Stomach (tissue), 9 donors: ENCODE measurements around the gene ALPP. TPM values are rescaled to one million over a fixed set of nuclear protein-coding genes. Genes with fewer than 3 reads are reported as not detected.

Experiments used
- DNase-seq, 2 donors: peaks; one replicate each; pipeline versions ENCODE4 v3.0.0 to v3.0.0-alpha.2; 2013 to 2019
- H3K27ac ChIP-seq, 5 donors: fragments of 200-600 bp in 4 of 5; sonication (generic) in 4 of 5; one replicate each; pipeline ENCODE4 v1.5.1; 2013 to 2019; ENCODE audit warnings: mild to moderate bottlenecking in 1 of 5, moderate library complexity in 1 of 5
- H3K27me3 ChIP-seq, 3 donors: fragments of 200-600 bp; sonication (generic); one replicate each; pipeline ENCODE4 v1.5.1; 2017 to 2019; ENCODE audit warnings: mixed run types in 1 of 3
- H3K36me3 ChIP-seq, 4 donors: fragments of 200-600 bp; sonication (generic); 1 replicate in 3 of 4; 2 replicates in 1 of 4; pipeline ENCODE4 v1.5.1; 2016 to 2019
- H3K4me1 ChIP-seq, 4 donors: fragments of 200-600 bp; sonication (generic); one replicate each; pipeline ENCODE4 v1.5.1; 2016 to 2019
- H3K4me3 ChIP-seq, 4 donors: fragments of 200-600 bp; sonication (generic) in 3 of 4; one replicate each; pipeline ENCODE4 v1.5.1; 2016 to 2019; ENCODE audit warnings: mild to moderate bottlenecking in 1 of 4
- H3K9me3 ChIP-seq, 4 donors: fragments of 200-600 bp; sonication (generic); one replicate each; pipeline ENCODE4 v1.5.1; 2016 to 2019
- CTCF ChIP-seq, 7 experiments: fragments of 450-650 bp in 4 of 7; fragments of 200-600 bp in 3 of 7; sonication (generic) in 3 of 7; IDR thresholded peaks; one replicate each; pipeline ENCODE4 v1.5.1; 2016 to 2019; ENCODE audit warnings: antibody characterized with exemption in 7 of 7, control low read depth in 2 of 7, mild to moderate bottlenecking in 1 of 7
- EP300 ChIP-seq: sonication (generic); formaldehyde crosslinking; IDR thresholded peaks from one replicate; pipeline ENCODE4 v1.6.1; 2017; ENCODE audit warnings: antibody characterized with exemption
- POLR2A ChIP-seq, 4 donors: fragments of 450-650 bp; IDR thresholded peaks; one replicate each; pipeline ENCODE4 v1.6.1; 2016; ENCODE audit warnings: antibody characterized with exemption in 4 of 4, control low read depth in 2 of 4, mild to moderate bottlenecking in 1 of 4, moderate library complexity in 1 of 4
- POLR2AphosphoS5 ChIP-seq, 3 donors: sonication (generic); formaldehyde crosslinking; IDR thresholded peaks; one replicate each; pipeline ENCODE4 v1.6.1; 2016; ENCODE audit warnings: antibody characterized with exemption in 3 of 3
- whole genome bisulfite sequencing, 5 donors: extraction: QIAGEN DNeasy Blood & Tissue Kit in 3 of 5; methylation state at CpG; one replicate each; pipeline versions ENCODE4 v1.1.5 to v1.1.7; 2013 to 2018; 5-methylcytosine and 5-hydroxymethylcytosine counted together
- intact Hi-C: fragments of 100-400 bp; cut with DNase I; formaldehyde crosslinking; loops from one replicate; pipeline ENCODE4 v1.15.1; 2023; ENCODE audit warnings: low total_unique reads
- polyA plus RNA-seq, 3 donors: library from polyadenylated mRNA; stranded (reverse); fragments of 200-250 nt; gene quantifications; one replicate each; pipeline ENCODE4 v1.2.3, GENCODE V29; 2013
- total RNA-seq, 5 donors: library from RNA; depleted of rRNA; stranded (reverse); fragments of >200 nt; gene quantifications; one replicate each; pipeline versions ENCODE4 v1.1.0 to v1.2.3, GENCODE V29; 2014 to 2016
- donor health status: healthy with polysubstance abuse.
- donor health status: Bipolar disorder and iron deficiency.
- donor health status: healthy.

ALPP gene
- total and polyA plus RNA-seq, 8 donors, result not detected

- Histone ChIP-seq H3K4me1 (no peaks in the 10 kb centered on the region), H3K9me3 (peaks cover 0 to 6% (median 0%) of the 10 kb centered on the region in 4 donors), H3K27ac (no peak overlapping the region), H3K36me3 (peaks cover 0 to 22% (median 7%) of the 10 kb centered on the region in 4 donors), H3K4me3 (no peak overlapping the region), H3K27me3 (no peaks in the 10 kb centered on the region)
- no peak for TF ChIP-seq CTCF (IDR thresholded peaks at IDR 0.05)
- TF ChIP-seq POLR2AphosphoS5 (IDR thresholded peaks at IDR 0.05), result no peak
- no peak for TF ChIP-seq EP300
- TF ChIP-seq POLR2A (IDR thresholded peaks at IDR 0.05), result no peak
- 86 to 96% (median 94%) methylated on average over 4 of the region's 4 CpGs for WGBS, 5 donors
- intact Hi-C loops, result no loop called here
- no peak for DNase-seq
Observed at GRCh38 chr2:232341739-232342126, 36.8 kb upstream of the ALPP start.

- DNase-seq, result no peak
- Histone ChIP-seq H3K4me1 (no peaks in the 10 kb centered on the region), H3K4me3 (no peak overlapping the region), H3K36me3 (peaks cover 0 to 13% (median 0%) of the 10 kb centered on the region in 4 donors), H3K9me3 (peaks cover 0 to 8% (median 3%) of the 10 kb centered on the region in 4 donors), H3K27me3 (no peaks in the 10 kb centered on the region), H3K27ac (no peak overlapping the region)
- TF ChIP-seq POLR2AphosphoS5 (IDR thresholded peaks at IDR 0.05) (no peak), CTCF (IDR thresholded peaks at IDR 0.05) (no peak), EP300 (no peak), POLR2A (IDR thresholded peaks at IDR 0.05) (no peak)
- WGBS, 5 donors, result 75 to 81% (median 77%) methylated on average over 15 to 19 of the region's 19 CpGs
- intact Hi-C loops, result no loop called here
Observed at GRCh38 chr2:232342635-232343565, 35.7 kb upstream of the ALPP start.

- Histone ChIP-seq H3K4me3 (no peak overlapping the region), H3K27ac (no peak overlapping the region), H3K36me3 (peaks cover 0 to 13% (median 0%) of the 10 kb centered on the region in 4 donors), H3K4me1 (no peaks in the 10 kb centered on the region), H3K27me3 (peaks cover 0 to 1% (median 0%) of the 10 kb centered on the region in 3 donors), H3K9me3 (peaks cover 0 to 8% (median 3%) of the 10 kb centered on the region in 4 donors)
- 51 to 75% (median 71%) methylated on average over 6 of the region's 6 CpGs for WGBS, 5 donors
- intact Hi-C loops, result no loop called here
- DNase-seq, result no peak
- TF ChIP-seq CTCF (IDR thresholded peaks at IDR 0.05) (no peak), EP300 (no peak), POLR2AphosphoS5 (IDR thresholded peaks at IDR 0.05) (no peak), POLR2A (IDR thresholded peaks at IDR 0.05) (no peak)
Observed at GRCh38 chr2:232343821-232344220, 34.7 kb upstream of the ALPP start.

- TF ChIP-seq POLR2AphosphoS5 (IDR thresholded peaks at IDR 0.05) (no peak), CTCF (IDR thresholded peaks at IDR 0.05) (no peak)
- WGBS, 5 donors, result 91 to 95% (median 92%) methylated on average over 7 to 8 of the region's 8 CpGs
- H3K4me3 ChIP-seq, result no peak overlapping the region
- peaks cover 0 to 8% (median 3%) of the 10 kb centered on the region in 4 donors for H3K9me3 ChIP-seq
- no peaks in the 10 kb centered on the region for H3K4me1 ChIP-seq
- no peak for DNase-seq
- no peak overlapping the region for H3K27ac ChIP-seq
- peaks cover 0 to 15% (median 9%) of the 10 kb centered on the region in 3 donors for H3K27me3 ChIP-seq
- H3K36me3 ChIP-seq, result peaks cover 0 to 11% (median 0%) of the 10 kb centered on the region in 4 donors
- intact Hi-C loops, result no loop called here
Observed at GRCh38 chr2:232345251-232345650, 33.3 kb upstream of the ALPP start.
